SK-N-SH (cell line): ENCODE measurements around the gene RASGRF2. TPM values are rescaled to one million over a fixed set of nuclear protein-coding genes. Genes with fewer than 3 reads are reported as not detected.

ENCODE experiments used
- CTCF ChIA-PET: fragments of 300-600, 350-600 bp; formaldehyde crosslinking; extraction: SDS; loops from one replicate; lab custom pipeline; 2021; lab: Yijun Ruan, JAX
- POLR2A ChIA-PET: fragments of 350-600 bp; sonication (Branson Sonifier 250); formaldehyde crosslinking; extraction: SDS; loops from one replicate; lab custom pipeline; 2020; ENCODE audit warnings: antibody characterized with exemption, inconsistent platforms; lab: Yijun Ruan, JAX
- DNase-seq: peaks from one replicate; pipeline ENCODE4 v3.0.0; 2012
- H2AFZ ChIP-seq: fragments of 200-600 bp; sonication (generic); 2 replicates; pipeline ENCODE4 v1.8.1; 2016; ENCODE audit warnings: antibody characterized with exemption, mild to moderate bottlenecking, low read depth
- H3F3A ChIP-seq: fragments of 200-600 bp; sonication (generic); replicated peaks from 2 replicates; pipeline ENCODE3; 2016; ENCODE audit warnings: antibody characterized with exemption, mild to moderate bottlenecking; ENCODE audit not compliant: insufficient read depth
- H3K27ac ChIP-seq, 2 experiments: fragments of 200-500 bp in 1 of 2; fragments of 200-600 bp in 1 of 2; sonication (Bioruptor generic) in 1 of 2; sonication (generic), shearing (Covaris generic) in 1 of 2; 2 replicates each; pipeline versions ENCODE4 v1.5.1 to v1.6.1; 2014 to 2016; ENCODE audit warnings: low read depth in 2 of 2, inconsistent platforms in 1 of 2, low read length in 1 of 2, mild to moderate bottlenecking in 1 of 2, mixed read lengths in 1 of 2
- H3K27me3 ChIP-seq: fragments of 200-600 bp; sonication (generic), shearing (Covaris generic); 2 replicates; pipeline ENCODE4 v1.6.1; 2016; ENCODE audit warnings: mixed run types; ENCODE audit not compliant: insufficient read depth
- H3K36me3 ChIP-seq, 2 experiments: fragments of 200-500 bp in 1 of 2; fragments of 200-600 bp in 1 of 2; sonication (Bioruptor generic) in 1 of 2; sonication (generic) in 1 of 2; replicated peaks in 1 of 2; 2 replicates each; pipeline versions ENCODE3 to v1.5.1; 2014 to 2016; ENCODE audit warnings: low read length in 1 of 2, mild to moderate bottlenecking in 1 of 2; ENCODE audit not compliant: insufficient read depth in 2 of 2, control insufficient read depth in 1 of 2
- H3K4me1 ChIP-seq, 2 experiments: fragments of 200-500 bp in 1 of 2; fragments of 200-600 bp in 1 of 2; sonication (Bioruptor generic) in 1 of 2; sonication (generic), shearing (Covaris generic) in 1 of 2; 2 replicates each; pipeline versions ENCODE4 v1.5.1 to v1.6.1; 2014 to 2016; ENCODE audit warnings: low read depth in 1 of 2, low read length in 1 of 2, mixed run types in 1 of 2; ENCODE audit not compliant: insufficient read depth in 2 of 2, control insufficient read depth in 1 of 2
- H3K4me2 ChIP-seq: fragments of 200-600 bp; sonication (generic), shearing (Covaris generic); 2 replicates; pipeline ENCODE4 v1.6.1; 2017; ENCODE audit warnings: mixed run types
- H3K4me3 ChIP-seq, 2 experiments: fragments of 200-500 bp in 1 of 2; fragments of 200-600 bp in 1 of 2; sonication (Bioruptor generic) in 1 of 2; sonication (generic), shearing (Covaris generic) in 1 of 2; 2 replicates each; pipeline versions ENCODE4 v1.5.1 to v1.8.1; 2014 to 2016; ENCODE audit warnings: low read depth in 2 of 2, inconsistent platforms in 1 of 2, low read length in 1 of 2, mild to moderate bottlenecking in 1 of 2, mixed read lengths in 1 of 2, moderate library complexity in 1 of 2
- H3K79me2 ChIP-seq: fragments of 200-600 bp; sonication (generic); 2 replicates; pipeline ENCODE4 v1.8.1; 2017; ENCODE audit warnings: mild to moderate bottlenecking; ENCODE audit not compliant: insufficient read depth
- H3K9ac ChIP-seq: fragments of 200-600 bp; sonication (generic); 2 replicates; pipeline ENCODE4 v1.6.1; 2017; ENCODE audit warnings: mixed run types
- H3K9me2 ChIP-seq: fragments of 200-600 bp; sonication (generic); 2 replicates; pipeline ENCODE4 v1.6.1; 2017; ENCODE audit warnings: mixed run types
- H3K9me3 ChIP-seq: fragments of 200-600 bp; sonication (generic); 2 replicates; pipeline ENCODE4 v1.6.1; 2017; ENCODE audit warnings: mixed run types, mild to moderate bottlenecking, moderate library complexity
- H4K20me1 ChIP-seq: fragments of 200-600 bp; sonication (generic); 2 replicates; pipeline ENCODE4 v1.6.1; 2017; ENCODE audit warnings: mild to moderate bottlenecking, mixed run types; ENCODE audit not compliant: insufficient read depth
- CHD2 ChIP-seq: fragments of 150-350 bp; IDR thresholded peaks from 2 replicates; pipeline ENCODE4 v1.6.1; 2018; ENCODE audit warnings: low read length; ENCODE audit not compliant: partially characterized antibody
- EP300 ChIP-seq, 2 experiments: IDR thresholded peaks; 2 replicates each; pipeline versions ENCODE4 v1.4.0 to v1.6.1; 2012; ENCODE audit warnings: borderline replicate concordance in 1 of 2, low read depth in 1 of 2, low read length in 1 of 2
- FOSL2 ChIP-seq: IDR thresholded peaks from 2 replicates; pipeline ENCODE4 v1.4.0; 2012; ENCODE audit warnings: low read depth, mild to moderate bottlenecking, moderate library complexity, borderline replicate concordance
- FOXJ3 ChIP-seq: sonication (generic); formaldehyde crosslinking; IDR thresholded peaks from 2 replicates; pipeline ENCODE4 v1.5.1; 2020; ENCODE audit warnings: mild to moderate bottlenecking, missing genetic modification reagents
- FOXM1 ChIP-seq: IDR thresholded peaks from 2 replicates; pipeline ENCODE4 v1.4.0; 2012; ENCODE audit warnings: low read depth, mild to moderate bottlenecking
- JUND ChIP-seq: IDR thresholded peaks from 2 replicates; pipeline ENCODE4 v1.4.0; 2012
- MEF2A ChIP-seq: IDR thresholded peaks from 2 replicates; pipeline ENCODE4 v1.4.0; 2012; ENCODE audit warnings: low read depth, borderline replicate concordance
- MXI1 ChIP-seq: IDR thresholded peaks from 2 replicates; pipeline ENCODE4 v1.6.1; 2012; ENCODE audit warnings: mild to moderate bottlenecking, low read depth, low read length, improper control_type of control experiment
- REST ChIP-seq: IDR thresholded peaks from 2 replicates; pipeline ENCODE4 v1.6.1; 2012; ENCODE audit warnings: mild to moderate bottlenecking, low read depth, low read length, moderate library complexity
- RFX5 ChIP-seq: IDR thresholded peaks from 2 replicates; pipeline ENCODE4 v1.6.1; 2012; ENCODE audit warnings: mild to moderate bottlenecking, improper control_type of control experiment, low read length
- RXRA ChIP-seq: IDR thresholded peaks from 2 replicates; pipeline ENCODE4 v1.4.0; 2012; ENCODE audit warnings: low read depth, mild to moderate bottlenecking, borderline replicate concordance
- SIN3A ChIP-seq: IDR thresholded peaks from 2 replicates; pipeline ENCODE4 v1.6.1; 2012; ENCODE audit warnings: low read depth, mild to moderate bottlenecking, low read length, moderate library complexity, borderline replicate concordance
- TAF1 ChIP-seq: IDR thresholded peaks from 2 replicates; pipeline ENCODE4 v1.6.1; 2012; ENCODE audit warnings: low read depth, mild to moderate bottlenecking, low read length, moderate library complexity, borderline replicate concordance
- TEAD4 ChIP-seq: IDR thresholded peaks from 2 replicates; pipeline ENCODE4 v1.4.0; 2012; ENCODE audit warnings: mild to moderate bottlenecking, borderline replicate concordance; ENCODE audit not compliant: insufficient read depth
- USF1 ChIP-seq: IDR thresholded peaks from 2 replicates; pipeline ENCODE4 v1.4.0; 2012; ENCODE audit warnings: low read depth, borderline replicate concordance
- WGBS: methylation state at CpG from one replicate; pipeline ENCODE4 v1.1.6; 2017; ENCODE audit warnings: low lambda C conversion rate; 5-methylcytosine and 5-hydroxymethylcytosine counted together
- polyA plus RNA-seq, 3 experiments: library from polyadenylated mRNA; depleted of rRNA; stranded (reverse); fragments of >200 nt; gene quantifications; 2 replicates each; pipeline ENCODE4 v1.2.3, GENCODE V29; 2012
- TF ChIP-seq, protein P1 (sequence below): fragments of 200-600 bp; sonication (generic); IDR thresholded peaks from 2 replicates; pipeline ENCODE4 v1.6.1; 2017; ENCODE audit warnings: antibody characterized with exemption, mild to moderate bottlenecking, moderate library complexity
- TF ChIP-seq, protein P2 (sequence below): IDR thresholded peaks from 2 replicates; pipeline ENCODE4; 2012
- TF ChIP-seq, protein P3 (sequence below): fragments of 150-350 bp; IDR thresholded peaks from 2 replicates; pipeline ENCODE4 v1.6.1; 2017; ENCODE audit warnings: antibody characterized with exemption, low read length, low read depth, borderline replicate concordance

The RASGRF2 gene
- polyA plus RNA-seq, 1 of the 3 experiments (the other 2 are of a cell fraction): under 0.01 TPM

GRCh38 chr5:81163651-81164050 lies 203.5 kb downstream of the RASGRF2 start:
- ChIA-PET CTCF (interaction anchor here (0.8 to 1.6 kb wide), 3 partner anchors 17 to 469 kb away, joined by 3 to 5 read pairs (median 3); no protein-coding TSS in a partner anchor), POLR2A (no interaction called here)
- no peak for DNase-seq

More at GRCh38 chr5:81163651-81164050, 203.5 kb downstream of the RASGRF2 start:
- H3K4me2 ChIP-seq: no peak overlapping the region
- H3K9ac ChIP-seq: no peak overlapping the region
- H3K4me1 ChIP-seq: peaks cover 0 to 13% of the 10 kb centered on the region in 2 experiments; a peak in 1 of 4 replicates
- no peak overlapping the region for H3K4me3 ChIP-seq
- no peak overlapping the region for H3K27ac ChIP-seq
- H3K36me3 ChIP-seq: no peaks in the 10 kb centered on the region
- no peaks in the 10 kb centered on the region for H3K79me2 ChIP-seq
- TF ChIP-seq, protein P1, sequence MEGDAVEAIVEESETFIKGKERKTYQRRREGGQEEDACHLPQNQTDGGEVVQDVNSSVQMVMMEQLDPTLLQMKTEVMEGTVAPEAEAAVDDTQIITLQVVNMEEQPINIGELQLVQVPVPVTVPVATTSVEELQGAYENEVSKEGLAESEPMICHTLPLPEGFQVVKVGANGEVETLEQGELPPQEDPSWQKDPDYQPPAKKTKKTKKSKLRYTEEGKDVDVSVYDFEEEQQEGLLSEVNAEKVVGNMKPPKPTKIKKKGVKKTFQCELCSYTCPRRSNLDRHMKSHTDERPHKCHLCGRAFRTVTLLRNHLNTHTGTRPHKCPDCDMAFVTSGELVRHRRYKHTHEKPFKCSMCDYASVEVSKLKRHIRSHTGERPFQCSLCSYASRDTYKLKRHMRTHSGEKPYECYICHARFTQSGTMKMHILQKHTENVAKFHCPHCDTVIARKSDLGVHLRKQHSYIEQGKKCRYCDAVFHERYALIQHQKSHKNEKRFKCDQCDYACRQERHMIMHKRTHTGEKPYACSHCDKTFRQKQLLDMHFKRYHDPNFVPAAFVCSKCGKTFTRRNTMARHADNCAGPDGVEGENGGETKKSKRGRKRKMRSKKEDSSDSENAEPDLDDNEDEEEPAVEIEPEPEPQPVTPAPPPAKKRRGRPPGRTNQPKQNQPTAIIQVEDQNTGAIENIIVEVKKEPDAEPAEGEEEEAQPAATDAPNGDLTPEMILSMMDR: no peak
- TF ChIP-seq MEF2A (no peak), MXI1 (no peak), RXRA (no peak), TAF1 (no peak), CHD2 (no peak), FOXM1 (no peak), USF1 (no peak), JUND (no peak), FOXJ3 (CRISPR knock-in tag) (no peak), FOSL2 (no peak), TEAD4 (no peak), RFX5 (no peak), REST (no peak), SIN3A (no peak), EP300 (IDR thresholded peaks at IDR 0.05; ENCODE audit: borderline replicate concordance in 1 of 2, low read depth in 1 of 2, low read length in 1 of 2) (no peak)
- TF ChIP-seq, protein P2, sequence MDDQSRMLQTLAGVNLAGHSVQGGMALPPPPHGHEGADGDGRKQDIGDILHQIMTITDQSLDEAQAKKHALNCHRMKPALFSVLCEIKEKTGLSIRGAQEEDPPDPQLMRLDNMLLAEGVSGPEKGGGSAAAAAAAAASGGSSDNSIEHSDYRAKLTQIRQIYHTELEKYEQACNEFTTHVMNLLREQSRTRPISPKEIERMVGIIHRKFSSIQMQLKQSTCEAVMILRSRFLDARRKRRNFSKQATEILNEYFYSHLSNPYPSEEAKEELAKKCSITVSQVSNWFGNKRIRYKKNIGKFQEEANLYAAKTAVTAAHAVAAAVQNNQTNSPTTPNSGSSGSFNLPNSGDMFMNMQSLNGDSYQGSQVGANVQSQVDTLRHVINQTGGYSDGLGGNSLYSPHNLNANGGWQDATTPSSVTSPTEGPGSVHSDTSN: no peak
- TF ChIP-seq, protein P3, sequence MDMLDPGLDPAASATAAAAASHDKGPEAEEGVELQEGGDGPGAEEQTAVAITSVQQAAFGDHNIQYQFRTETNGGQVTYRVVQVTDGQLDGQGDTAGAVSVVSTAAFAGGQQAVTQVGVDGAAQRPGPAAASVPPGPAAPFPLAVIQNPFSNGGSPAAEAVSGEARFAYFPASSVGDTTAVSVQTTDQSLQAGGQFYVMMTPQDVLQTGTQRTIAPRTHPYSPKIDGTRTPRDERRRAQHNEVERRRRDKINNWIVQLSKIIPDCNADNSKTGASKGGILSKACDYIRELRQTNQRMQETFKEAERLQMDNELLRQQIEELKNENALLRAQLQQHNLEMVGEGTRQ: no peak
- TF ChIP-seq, all 33 proteins: peak for 0
- Histone ChIP-seq H3F3A (no peaks in the 10 kb centered on the region), H4K20me1 (no peaks in the 10 kb centered on the region), H3K9me3 (no peaks in the 10 kb centered on the region), H3K27me3 (no peaks in the 10 kb centered on the region), H3K9me2 (no peaks in the 10 kb centered on the region), H2AFZ (no peak overlapping the region)
- 69% methylated on average over 3 of the region's 3 CpGs for WGBS
